ENCODE data around the gene SETBP1. TPM values are rescaled to one million over a fixed set of nuclear protein-coding genes. Genes with fewer than 3 reads are reported as not detected.

Gene SETBP1
- total RNA-seq, 1 experiment from 2014 or later: 3.4 TPM

DNA sequence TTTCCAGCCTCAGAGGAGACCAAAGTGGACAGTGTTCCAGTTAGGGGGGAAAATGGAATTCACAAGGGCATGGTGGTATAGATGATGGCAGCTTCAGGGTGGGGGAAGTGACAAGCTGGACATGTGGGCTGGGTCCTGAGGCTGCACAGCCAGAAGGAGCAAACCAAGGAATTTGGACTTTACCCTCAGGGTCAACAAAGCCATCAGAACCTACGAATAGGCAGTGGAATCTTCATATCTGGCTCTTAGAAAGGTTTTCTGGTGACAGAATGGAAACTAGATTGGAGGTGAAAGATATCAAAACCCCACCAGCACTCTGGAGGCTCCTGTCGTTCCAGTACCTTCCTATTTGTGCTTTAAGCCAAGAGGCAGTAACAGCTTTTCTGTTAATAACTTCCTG lies 127.1 kb downstream of the SETBP1 start:
- Histone ChIP-seq H3K9me3 (ENCODE audit: low read length) (no peaks in the 10 kb centered on the region), H3K9me2 (replicated peaks; ENCODE audit: insufficient read depth, low read length) (no peaks in the 10 kb centered on the region), H3K27me3 (ENCODE audit: low read length) (no peaks in the 10 kb centered on the region), H4K20me1 (ENCODE audit: insufficient read depth, low read depth, low read length) (no peaks in the 10 kb centered on the region), H3K79me2 (ENCODE audit: low read length) (no peaks in the 10 kb centered on the region), H3K36me3 (ENCODE audit: insufficient read depth, low read length) (no peaks in the 10 kb centered on the region), H3K4me3 (ENCODE audit: low read length) (no peak overlapping the region), H3K27ac (ENCODE audit: low read length) (no peak overlapping the region), H3K4me2 (ENCODE audit: low read depth, low read length, poor library complexity, severe bottlenecking) (no peak overlapping the region), H3K4me1 (ENCODE audit: low read length) (0 out of 2 replicates have a peak, but pooled peaks cover 2% of the 10 kb centered on the region), H2AFZ (ENCODE audit: low read length) (no peak overlapping the region), H3K9ac (ENCODE audit: low read length) (no peak overlapping the region)
- DNase-seq: no peak

DNA sequence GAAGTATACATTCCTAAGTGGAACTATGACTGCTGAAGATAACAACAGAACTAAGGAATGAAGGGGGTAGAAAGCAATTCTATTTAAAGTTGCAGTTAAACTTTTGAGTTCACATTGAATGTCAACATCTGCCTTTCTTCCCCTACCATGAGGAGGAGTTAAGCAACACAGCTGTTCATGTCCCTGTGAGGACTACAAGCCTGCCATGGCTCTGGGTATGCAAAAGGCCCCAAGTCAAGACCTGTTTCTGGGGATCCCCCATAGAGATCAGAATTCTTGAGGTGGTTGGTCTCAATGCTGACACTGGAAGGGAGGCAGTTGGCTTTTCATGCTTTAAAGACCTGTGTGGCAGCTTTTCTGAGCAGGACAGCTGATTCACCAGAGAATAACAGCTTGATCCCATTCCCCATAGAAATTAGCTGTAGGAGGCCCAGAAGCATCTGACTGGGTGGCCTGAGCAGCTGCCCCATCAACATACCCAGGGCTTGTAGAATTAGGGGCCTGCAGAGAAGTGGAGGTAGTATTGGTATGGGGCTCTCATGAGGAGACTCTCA lies 131.0 kb downstream of the SETBP1 start:
- Histone ChIP-seq H3K9me3 (ENCODE audit: low read length) (no peaks in the 10 kb centered on the region), H3K27me3 (ENCODE audit: low read length) (no peaks in the 10 kb centered on the region), H3K36me3 (ENCODE audit: insufficient read depth, low read length) (no peaks in the 10 kb centered on the region), H2AFZ (ENCODE audit: low read length) (no peak overlapping the region), H3K4me2 (ENCODE audit: low read depth, low read length, poor library complexity, severe bottlenecking) (no peak overlapping the region), H3K4me1 (ENCODE audit: low read length) (no peaks in the 10 kb centered on the region), H3K4me3 (ENCODE audit: low read length) (no peak overlapping the region), H4K20me1 (ENCODE audit: insufficient read depth, low read depth, low read length) (no peaks in the 10 kb centered on the region), H3K79me2 (ENCODE audit: low read length) (no peaks in the 10 kb centered on the region), H3K9me2 (replicated peaks; ENCODE audit: insufficient read depth, low read length) (no peaks in the 10 kb centered on the region), H3K9ac (ENCODE audit: low read length) (no peak overlapping the region), H3K27ac (ENCODE audit: low read length) (no peak overlapping the region)
- DNase-seq: no peak

DNA sequence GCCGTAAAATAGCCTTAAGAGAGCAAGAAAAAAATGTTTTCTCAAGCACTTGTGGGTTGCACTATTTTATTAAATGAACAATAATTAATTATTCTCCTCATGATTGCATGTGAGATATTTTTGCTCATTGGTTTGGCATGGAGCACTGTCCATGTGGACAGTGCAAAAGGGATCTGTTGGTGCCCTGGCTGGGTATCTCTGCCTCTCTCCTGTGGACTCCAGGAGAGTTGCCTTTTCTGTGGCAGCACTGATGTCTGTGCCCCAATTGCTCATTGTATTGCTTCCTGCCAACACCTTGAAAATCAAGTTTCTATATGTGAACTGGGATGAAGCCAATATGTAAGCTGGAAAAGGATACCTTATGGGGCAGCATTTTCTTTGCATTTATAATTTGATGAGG lies 131.7 kb downstream of the SETBP1 start:
- Histone ChIP-seq H3K9me3 (ENCODE audit: low read length) (no peaks in the 10 kb centered on the region), H2AFZ (ENCODE audit: low read length) (no peak overlapping the region)

DNA sequence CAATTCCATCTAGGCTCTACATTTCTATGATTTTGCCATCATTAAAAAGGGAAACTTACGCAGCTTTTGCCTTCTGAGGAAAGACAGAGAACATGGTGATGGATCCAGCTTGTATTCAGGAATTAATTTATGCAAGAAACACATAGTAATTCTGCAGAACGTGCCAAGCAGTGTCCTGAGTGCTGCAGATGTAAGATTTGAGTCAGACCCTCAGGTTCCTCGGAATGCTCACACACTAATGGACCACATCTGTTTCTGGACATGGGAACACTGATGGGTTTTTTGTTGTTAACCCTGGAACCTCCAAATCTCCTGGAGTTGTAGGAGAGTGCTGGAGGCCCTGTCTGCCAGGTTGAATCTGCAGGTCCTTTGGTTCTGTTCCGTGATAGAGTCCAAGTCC lies 132.9 kb downstream of the SETBP1 start:
- no peak for DNase-seq
- Histone ChIP-seq H3K27ac (ENCODE audit: low read length) (no peak overlapping the region), H3K9me2 (replicated peaks; ENCODE audit: insufficient read depth, low read length) (no peaks in the 10 kb centered on the region), H2AFZ (ENCODE audit: low read length) (no peak overlapping the region), H3K79me2 (ENCODE audit: low read length) (no peaks in the 10 kb centered on the region), H3K9ac (ENCODE audit: low read length) (no peak overlapping the region), H3K9me3 (ENCODE audit: low read length) (no peaks in the 10 kb centered on the region), H3K4me3 (ENCODE audit: low read length) (no peak overlapping the region), H3K27me3 (ENCODE audit: low read length) (no peaks in the 10 kb centered on the region), H3K4me2 (ENCODE audit: low read depth, low read length, poor library complexity, severe bottlenecking) (no peak overlapping the region), H4K20me1 (ENCODE audit: insufficient read depth, low read depth, low read length) (no peaks in the 10 kb centered on the region), H3K4me1 (ENCODE audit: low read length) (peaks cover 5% of the 10 kb centered on the region), H3K36me3 (ENCODE audit: insufficient read depth, low read length) (no peaks in the 10 kb centered on the region)

More for the DNA sequence above, 131.7 kb downstream of the SETBP1 start:
- Histone ChIP-seq H3K27me3 (ENCODE audit: low read length) (no peaks in the 10 kb centered on the region), H3K27ac (ENCODE audit: low read length) (no peak overlapping the region), H3K4me2 (ENCODE audit: low read depth, low read length, poor library complexity, severe bottlenecking) (no peak overlapping the region), H3K9ac (ENCODE audit: low read length) (no peak overlapping the region), H3K9me2 (replicated peaks; ENCODE audit: insufficient read depth, low read length) (no peaks in the 10 kb centered on the region), H3K4me1 (ENCODE audit: low read length) (no peaks in the 10 kb centered on the region), H3K36me3 (ENCODE audit: insufficient read depth, low read length) (no peaks in the 10 kb centered on the region), H4K20me1 (ENCODE audit: insufficient read depth, low read depth, low read length) (no peaks in the 10 kb centered on the region), H3K79me2 (ENCODE audit: low read length) (no peaks in the 10 kb centered on the region), H3K4me3 (ENCODE audit: low read length) (no peak overlapping the region)
- DNase-seq: no peak

DNA sequence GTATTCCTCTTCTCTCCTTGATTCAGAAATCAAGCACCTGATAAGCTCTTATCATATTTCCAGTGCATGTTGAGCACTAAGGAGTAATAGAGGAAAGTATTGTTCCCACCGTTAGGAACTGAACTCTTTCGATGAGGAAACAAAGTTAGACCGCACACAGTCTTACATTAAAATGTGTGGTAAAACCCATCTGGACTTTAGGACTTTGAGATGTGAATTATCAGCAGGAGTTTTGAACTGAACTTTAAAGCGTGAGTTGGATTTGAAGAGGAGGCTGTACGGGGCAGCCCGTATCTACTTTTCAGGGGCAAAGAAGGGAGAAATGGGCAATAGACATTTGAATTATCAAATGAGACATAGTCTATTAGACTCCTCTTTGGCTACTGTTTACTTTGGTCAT lies 134.4 kb downstream of the SETBP1 start:
- peaks cover 5% of the 10 kb centered on the region for H3K4me1 ChIP-seq (ENCODE audit: low read length)
- no peak overlapping the region for H3K4me3 ChIP-seq (ENCODE audit: low read length)
- H3K9me3 ChIP-seq (ENCODE audit: low read length): no peaks in the 10 kb centered on the region
- no peaks in the 10 kb centered on the region for H4K20me1 ChIP-seq (ENCODE audit: insufficient read depth, low read depth, low read length)
- no peak overlapping the region for H3K27ac ChIP-seq (ENCODE audit: low read length)
- DNase-seq: no peak
- no peak overlapping the region for H2AFZ ChIP-seq (ENCODE audit: low read length)
- no peaks in the 10 kb centered on the region for H3K9me2 ChIP-seq (replicated peaks; ENCODE audit: insufficient read depth, low read length)
- no peaks in the 10 kb centered on the region for H3K27me3 ChIP-seq (ENCODE audit: low read length)
- H3K79me2 ChIP-seq (ENCODE audit: low read length): no peaks in the 10 kb centered on the region
- H3K9ac ChIP-seq (ENCODE audit: low read length): no peak overlapping the region
- H3K36me3 ChIP-seq (ENCODE audit: insufficient read depth, low read length): no peaks in the 10 kb centered on the region
- H3K4me2 ChIP-seq (ENCODE audit: low read depth, low read length, poor library complexity, severe bottlenecking): no peak overlapping the region

DNA sequence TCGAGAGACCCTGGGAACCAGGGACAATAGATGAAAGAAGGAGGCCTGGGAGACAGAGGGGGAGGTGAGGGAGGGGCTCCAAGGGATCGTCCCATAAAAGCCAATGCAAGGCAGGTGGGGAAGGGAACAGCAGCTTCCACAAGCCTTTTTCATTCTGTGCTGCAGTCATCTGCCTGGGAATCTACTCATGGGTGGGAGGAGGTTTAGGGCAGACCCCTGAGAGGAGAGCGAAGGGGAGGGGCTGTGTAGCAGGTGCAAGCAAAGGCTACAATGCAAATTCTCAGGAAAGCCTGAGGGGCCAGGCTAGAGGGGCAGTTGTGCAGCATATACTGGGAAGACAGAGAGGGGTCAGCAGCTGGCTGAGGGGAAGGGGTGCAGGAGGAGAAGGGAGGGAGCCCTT lies 135.4 kb downstream of the SETBP1 start:
- H3K4me2 ChIP-seq (ENCODE audit: low read depth, low read length, poor library complexity, severe bottlenecking): no peak overlapping the region
- no peak overlapping the region for H3K9ac ChIP-seq (ENCODE audit: low read length)
- H3K79me2 ChIP-seq (ENCODE audit: low read length): no peaks in the 10 kb centered on the region
- no peak overlapping the region for H2AFZ ChIP-seq (ENCODE audit: low read length)
- peaks cover 5% of the 10 kb centered on the region for H3K4me1 ChIP-seq (ENCODE audit: low read length)
- no peak overlapping the region for H3K27ac ChIP-seq (ENCODE audit: low read length)
- DNase-seq: no peak
- H3K36me3 ChIP-seq (ENCODE audit: insufficient read depth, low read length): no peaks in the 10 kb centered on the region
- H3K9me3 ChIP-seq (ENCODE audit: low read length): no peaks in the 10 kb centered on the region
- no peaks in the 10 kb centered on the region for H3K27me3 ChIP-seq (ENCODE audit: low read length)
- no peaks in the 10 kb centered on the region for H3K9me2 ChIP-seq (replicated peaks; ENCODE audit: insufficient read depth, low read length)
- no peaks in the 10 kb centered on the region for H4K20me1 ChIP-seq (ENCODE audit: insufficient read depth, low read depth, low read length)
- H3K4me3 ChIP-seq (ENCODE audit: low read length): no peak overlapping the region

DNA sequence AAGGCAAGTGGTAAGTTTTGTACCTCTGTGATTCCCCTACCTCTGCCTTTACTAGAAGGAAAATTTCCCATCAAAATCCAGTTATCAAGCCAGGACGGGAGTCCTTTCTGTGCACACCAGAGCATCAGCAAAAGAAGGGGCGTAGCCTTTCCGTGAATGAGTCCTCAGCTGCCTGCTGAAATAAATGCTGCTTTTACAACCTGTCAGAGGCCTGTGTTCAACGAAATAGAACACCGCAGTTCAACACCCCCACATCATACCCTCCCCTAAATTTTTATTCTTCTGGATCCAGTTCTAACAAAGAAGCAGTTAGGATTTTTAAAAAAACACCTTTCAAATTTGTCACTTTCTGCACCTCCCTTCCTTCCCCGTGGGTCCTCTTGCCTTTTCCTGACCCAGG lies 135.8 kb downstream of the SETBP1 start:
- Histone ChIP-seq H3K9ac (ENCODE audit: low read length) (no peak overlapping the region), H3K27ac (ENCODE audit: low read length) (no peak overlapping the region), H3K27me3 (ENCODE audit: low read length) (no peaks in the 10 kb centered on the region), H3K9me3 (ENCODE audit: low read length) (no peaks in the 10 kb centered on the region), H3K4me1 (ENCODE audit: low read length) (peaks cover 5% of the 10 kb centered on the region), H3K36me3 (ENCODE audit: insufficient read depth, low read length) (no peaks in the 10 kb centered on the region), H2AFZ (ENCODE audit: low read length) (no peak overlapping the region), H3K79me2 (ENCODE audit: low read length) (no peaks in the 10 kb centered on the region), H3K9me2 (replicated peaks; ENCODE audit: insufficient read depth, low read length) (no peaks in the 10 kb centered on the region), H4K20me1 (ENCODE audit: insufficient read depth, low read depth, low read length) (no peaks in the 10 kb centered on the region), H3K4me3 (ENCODE audit: low read length) (no peak overlapping the region), H3K4me2 (ENCODE audit: low read depth, low read length, poor library complexity, severe bottlenecking) (no peak overlapping the region)
- DNase-seq: no peak

DNA sequence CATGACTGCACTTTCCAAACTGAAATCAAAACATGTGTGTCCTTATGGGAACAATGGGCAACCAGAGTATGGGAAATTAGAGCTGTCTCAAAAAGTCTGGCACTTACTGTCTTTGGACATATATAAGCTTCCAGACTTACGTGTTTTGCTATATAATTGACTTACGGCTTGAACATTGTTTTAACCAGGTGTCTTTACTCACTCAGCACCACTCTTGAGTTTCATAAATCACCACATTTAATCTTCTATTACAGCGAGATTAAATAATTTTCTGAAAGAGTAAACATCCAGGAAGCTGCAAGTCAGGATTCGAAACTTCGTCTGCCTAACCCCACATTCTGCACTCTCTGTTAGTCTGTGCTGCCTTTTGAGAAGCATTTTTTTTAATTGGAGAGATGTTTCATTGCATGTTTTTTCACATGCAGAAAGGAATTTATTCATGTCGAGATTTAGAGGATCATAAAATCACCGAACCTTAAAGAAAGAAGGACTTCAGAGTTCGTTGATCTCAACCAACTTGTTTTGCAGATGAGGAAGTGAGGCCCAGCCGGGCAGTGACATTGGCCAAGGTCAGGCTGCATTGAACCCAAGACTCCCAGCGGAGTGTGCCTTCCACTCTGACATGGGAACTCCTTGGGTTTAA lies 137.3 kb downstream of the SETBP1 start:
- H3K9me3 ChIP-seq (ENCODE audit: low read length): no peaks in the 10 kb centered on the region
- no peaks in the 10 kb centered on the region for H3K36me3 ChIP-seq (ENCODE audit: insufficient read depth, low read length)
- no peak overlapping the region for H3K4me3 ChIP-seq (ENCODE audit: low read length)
- H3K9ac ChIP-seq (ENCODE audit: low read length): no peak overlapping the region
- H2AFZ ChIP-seq (ENCODE audit: low read length): no peak overlapping the region
- H3K4me2 ChIP-seq (ENCODE audit: low read depth, low read length, poor library complexity, severe bottlenecking): no peak overlapping the region
- H3K79me2 ChIP-seq (ENCODE audit: low read length): no peaks in the 10 kb centered on the region
- H3K27ac ChIP-seq (ENCODE audit: low read length): no peak overlapping the region
- peaks cover 5% of the 10 kb centered on the region for H3K4me1 ChIP-seq (ENCODE audit: low read length)
- no peaks in the 10 kb centered on the region for H4K20me1 ChIP-seq (ENCODE audit: insufficient read depth, low read depth, low read length)
- no peak for DNase-seq
- H3K9me2 ChIP-seq (replicated peaks; ENCODE audit: insufficient read depth, low read length): no peaks in the 10 kb centered on the region
- no peaks in the 10 kb centered on the region for H3K27me3 ChIP-seq (ENCODE audit: low read length)
